HL-60 (cell line): ENCODE data around the gene ARL4A.

ENCODE experiments used
- DNase-seq, 2 experiments: peaks; one replicate each; pipeline ENCODE4 v3.0.0-alpha.2; 2010 to 2020; ENCODE audit warnings: low read depth in 1 of 2, low spot score in 1 of 2
- H3K27ac ChIP-seq: fragments of 250-450 bp; sonication (Bioruptor Pico); replicated peaks from 2 replicates; pipeline ENCODE4 v1.5.1; 2020; ENCODE audit warnings: mild to moderate bottlenecking, moderate library complexity
- H3K27me3 ChIP-seq: fragments of 250-450 bp; sonication (Bioruptor Pico); 2 replicates; pipeline ENCODE4 v1.5.1; 2021; ENCODE audit warnings: mild to moderate bottlenecking, moderate library complexity; ENCODE audit not compliant: insufficient read depth, poor library complexity, severe bottlenecking
- H3K4me3 ChIP-seq: replicated peaks from 2 replicates; pipeline ENCODE4 v1.5.1; 2011; ENCODE audit warnings: mild to moderate bottlenecking, control low read depth, low read length; ENCODE audit not compliant: insufficient read depth
- GABPA ChIP-seq: IDR thresholded peaks from 2 replicates; pipeline ENCODE4 v1.6.1; 2012; ENCODE audit warnings: low read depth
- POLR2AphosphoS5 ChIP-seq: IDR thresholded peaks from 2 replicates; pipeline ENCODE4 v1.6.1; 2012; ENCODE audit warnings: low read depth
- SPI1 ChIP-seq: IDR thresholded peaks from 2 replicates; pipeline ENCODE4 v1.6.1; 2012; ENCODE audit warnings: low read depth, mild to moderate bottlenecking, borderline replicate concordance
- TF ChIP-seq, protein P1 (sequence below): IDR thresholded peaks from one replicate; pipeline ENCODE4 v1.5.1; 2011; ENCODE audit warnings: low read length, control low read depth, inconsistent platforms; ENCODE audit not compliant: insufficient read depth
- TF ChIP-seq, protein P2 (sequence below): IDR thresholded peaks from 2 replicates; pipeline ENCODE4 v1.6.1; 2012; ENCODE audit warnings: low read depth; ENCODE audit not compliant: insufficient replicate concordance

ARL4A gene

DNA sequence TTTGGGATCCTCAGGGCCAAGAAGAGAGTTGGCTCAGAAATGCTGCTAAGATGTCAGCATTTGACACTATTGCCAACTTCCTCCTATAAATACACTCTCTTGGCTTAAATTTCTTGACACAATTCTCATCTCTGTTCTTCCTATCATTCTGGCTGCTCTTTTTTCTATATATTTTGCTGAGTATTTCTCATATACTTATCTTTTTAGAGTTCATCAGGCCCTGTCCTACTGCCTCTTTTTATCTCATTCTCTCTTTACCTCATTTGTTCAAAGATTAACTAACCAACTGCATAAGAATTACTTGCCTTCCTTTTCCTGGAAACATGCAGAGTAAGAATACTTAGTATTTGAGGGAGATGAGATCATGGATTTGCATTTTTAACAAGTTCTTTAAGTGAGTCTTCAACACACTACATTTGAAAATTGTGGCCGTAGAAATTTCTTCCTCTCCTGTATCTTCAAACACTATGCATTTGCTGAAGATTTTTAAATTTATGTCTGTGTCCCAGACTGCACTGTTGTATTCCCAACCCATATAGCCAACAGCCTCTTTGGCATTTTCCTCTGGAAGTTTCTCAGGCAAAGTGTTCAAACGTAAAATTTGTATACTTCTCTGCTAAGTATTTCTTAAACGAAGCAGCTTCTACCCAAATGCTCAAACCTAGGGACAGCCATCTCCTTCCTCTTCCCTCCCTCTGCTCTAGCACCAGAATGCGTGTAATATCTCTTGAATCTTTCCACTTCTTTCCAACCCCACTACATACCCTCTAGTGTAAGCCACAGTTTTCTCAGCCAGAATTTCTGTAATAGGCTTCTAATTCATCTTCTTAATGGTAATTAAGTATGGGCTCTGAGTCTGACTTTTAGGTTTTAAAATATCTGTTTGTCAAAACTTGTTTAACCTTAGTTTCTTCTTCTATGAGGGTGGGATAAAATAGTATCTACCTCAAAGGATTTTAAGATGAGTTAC is 35.5 kb downstream of the ARL4A start:
- no peak for DNase-seq
- TF ChIP-seq POLR2AphosphoS5 (no peak), GABPA (no peak), SPI1 (no peak)
- TF ChIP-seq, protein P1, sequence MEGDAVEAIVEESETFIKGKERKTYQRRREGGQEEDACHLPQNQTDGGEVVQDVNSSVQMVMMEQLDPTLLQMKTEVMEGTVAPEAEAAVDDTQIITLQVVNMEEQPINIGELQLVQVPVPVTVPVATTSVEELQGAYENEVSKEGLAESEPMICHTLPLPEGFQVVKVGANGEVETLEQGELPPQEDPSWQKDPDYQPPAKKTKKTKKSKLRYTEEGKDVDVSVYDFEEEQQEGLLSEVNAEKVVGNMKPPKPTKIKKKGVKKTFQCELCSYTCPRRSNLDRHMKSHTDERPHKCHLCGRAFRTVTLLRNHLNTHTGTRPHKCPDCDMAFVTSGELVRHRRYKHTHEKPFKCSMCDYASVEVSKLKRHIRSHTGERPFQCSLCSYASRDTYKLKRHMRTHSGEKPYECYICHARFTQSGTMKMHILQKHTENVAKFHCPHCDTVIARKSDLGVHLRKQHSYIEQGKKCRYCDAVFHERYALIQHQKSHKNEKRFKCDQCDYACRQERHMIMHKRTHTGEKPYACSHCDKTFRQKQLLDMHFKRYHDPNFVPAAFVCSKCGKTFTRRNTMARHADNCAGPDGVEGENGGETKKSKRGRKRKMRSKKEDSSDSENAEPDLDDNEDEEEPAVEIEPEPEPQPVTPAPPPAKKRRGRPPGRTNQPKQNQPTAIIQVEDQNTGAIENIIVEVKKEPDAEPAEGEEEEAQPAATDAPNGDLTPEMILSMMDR: no peak
- TF ChIP-seq, protein P2, sequence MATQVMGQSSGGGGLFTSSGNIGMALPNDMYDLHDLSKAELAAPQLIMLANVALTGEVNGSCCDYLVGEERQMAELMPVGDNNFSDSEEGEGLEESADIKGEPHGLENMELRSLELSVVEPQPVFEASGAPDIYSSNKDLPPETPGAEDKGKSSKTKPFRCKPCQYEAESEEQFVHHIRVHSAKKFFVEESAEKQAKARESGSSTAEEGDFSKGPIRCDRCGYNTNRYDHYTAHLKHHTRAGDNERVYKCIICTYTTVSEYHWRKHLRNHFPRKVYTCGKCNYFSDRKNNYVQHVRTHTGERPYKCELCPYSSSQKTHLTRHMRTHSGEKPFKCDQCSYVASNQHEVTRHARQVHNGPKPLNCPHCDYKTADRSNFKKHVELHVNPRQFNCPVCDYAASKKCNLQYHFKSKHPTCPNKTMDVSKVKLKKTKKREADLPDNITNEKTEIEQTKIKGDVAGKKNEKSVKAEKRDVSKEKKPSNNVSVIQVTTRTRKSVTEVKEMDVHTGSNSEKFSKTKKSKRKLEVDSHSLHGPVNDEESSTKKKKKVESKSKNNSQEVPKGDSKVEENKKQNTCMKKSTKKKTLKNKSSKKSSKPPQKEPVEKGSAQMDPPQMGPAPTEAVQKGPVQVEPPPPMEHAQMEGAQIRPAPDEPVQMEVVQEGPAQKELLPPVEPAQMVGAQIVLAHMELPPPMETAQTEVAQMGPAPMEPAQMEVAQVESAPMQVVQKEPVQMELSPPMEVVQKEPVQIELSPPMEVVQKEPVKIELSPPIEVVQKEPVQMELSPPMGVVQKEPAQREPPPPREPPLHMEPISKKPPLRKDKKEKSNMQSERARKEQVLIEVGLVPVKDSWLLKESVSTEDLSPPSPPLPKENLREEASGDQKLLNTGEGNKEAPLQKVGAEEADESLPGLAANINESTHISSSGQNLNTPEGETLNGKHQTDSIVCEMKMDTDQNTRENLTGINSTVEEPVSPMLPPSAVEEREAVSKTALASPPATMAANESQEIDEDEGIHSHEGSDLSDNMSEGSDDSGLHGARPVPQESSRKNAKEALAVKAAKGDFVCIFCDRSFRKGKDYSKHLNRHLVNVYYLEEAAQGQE: no peak
- Histone ChIP-seq H3K27me3 (no peaks in the 10 kb centered on the region), H3K4me3 (no peak overlapping the region), H3K27ac (no peak overlapping the region)

DNA sequence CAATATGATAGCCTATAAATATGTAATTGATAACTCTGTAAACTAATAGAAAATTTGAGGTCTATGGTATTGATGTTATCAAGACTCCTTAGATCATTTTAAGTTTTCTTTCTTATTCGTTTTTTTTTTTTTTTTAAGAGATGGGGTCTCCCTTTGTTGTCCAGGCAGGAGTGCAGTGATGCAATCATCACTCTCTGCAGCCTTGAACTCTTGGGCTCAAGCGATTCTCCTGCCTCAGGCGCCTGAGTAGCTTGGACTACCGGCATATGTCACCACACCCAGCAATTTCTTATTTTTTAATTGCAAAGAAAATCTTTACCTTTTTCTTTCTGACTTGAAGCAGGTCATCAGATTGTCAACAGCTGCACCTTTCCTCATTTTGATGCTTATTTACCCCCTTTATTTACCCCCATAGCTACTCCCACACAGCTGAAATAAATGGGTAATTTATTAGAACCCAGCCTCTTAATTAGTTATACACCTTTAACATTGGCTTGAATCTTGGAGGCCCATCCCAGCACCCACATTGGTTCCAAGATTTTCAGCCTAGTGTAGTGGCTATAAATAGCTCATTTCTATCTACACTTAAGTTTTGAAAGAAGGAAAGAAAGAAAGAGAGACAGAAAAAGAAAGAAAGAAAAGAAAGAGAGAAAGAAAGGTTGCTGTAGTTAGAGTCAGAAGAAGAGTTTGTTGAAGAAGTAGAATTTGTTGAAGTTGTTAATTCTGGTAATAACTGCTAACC is 38.3 kb downstream of the ARL4A start:
- no peaks in the 10 kb centered on the region for H3K27me3 ChIP-seq
- no peak for DNase-seq
- no peak overlapping the region for H3K27ac ChIP-seq
- no peak overlapping the region for H3K4me3 ChIP-seq
- no peak for TF ChIP-seq GABPA
- TF ChIP-seq, protein P2: no peak
- no peak for TF ChIP-seq SPI1
- TF ChIP-seq POLR2AphosphoS5: no peak
- TF ChIP-seq, protein P1: no peak

DNA sequence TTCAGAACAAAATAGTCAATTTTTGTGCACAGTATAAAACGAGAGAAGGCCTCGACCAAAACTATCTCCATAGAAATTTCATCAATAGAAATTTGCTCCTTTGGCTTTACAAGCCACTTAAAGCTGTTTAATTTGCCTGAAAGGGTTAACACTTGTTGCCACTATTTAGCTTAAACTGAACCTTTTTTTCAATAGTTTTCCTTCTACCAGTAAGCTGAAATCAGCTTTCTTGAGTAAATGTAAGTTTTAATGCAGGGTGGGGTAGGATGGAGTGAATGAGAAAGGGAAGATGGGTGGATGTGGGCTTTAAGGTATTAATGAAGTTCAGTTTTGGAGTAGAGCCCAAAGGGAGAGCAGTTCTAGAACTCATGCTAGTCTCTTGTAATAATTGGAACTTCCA is 39.5 kb downstream of the ARL4A start:
- H3K27ac ChIP-seq: no peak overlapping the region
- TF ChIP-seq, protein P1: no peak
- TF ChIP-seq SPI1 (no peak), GABPA (no peak), POLR2AphosphoS5 (no peak)
- TF ChIP-seq, protein P2: no peak
- no peaks in the 10 kb centered on the region for H3K27me3 ChIP-seq
- no peak overlapping the region for H3K4me3 ChIP-seq
- DNase-seq: no peak
